Keratinocyte (primary cell): ENCODE data around the gene GCA. TPM values are rescaled to one million over a fixed set of nuclear protein-coding genes. Genes with fewer than 3 reads are reported as not detected.

ENCODE experiments used
- DNase-seq: peaks from one replicate; pipeline ENCODE4 v3.0.0-alpha.2; 2011; ENCODE audit warnings: low read depth, missing footprints, low spot score
- FAIRE-seq: peaks from 2 replicates; lab custom pipeline; 2011; peaks lifted over from hg19 to GRCh38; lab: Jason Lieb, UNC
- H2AFZ ChIP-seq: 2 replicates; pipeline ENCODE4 v1.6.0; 2012; ENCODE audit warnings: low read length, control low read depth, inconsistent platforms; ENCODE audit not compliant: control insufficient read depth
- H3K27ac ChIP-seq: 2 replicates; pipeline ENCODE4 v1.5.1; 2011; ENCODE audit warnings: low read length; ENCODE audit not compliant: control insufficient read depth, insufficient read depth
- H3K27me3 ChIP-seq: 3 replicates; pipeline ENCODE4 v1.6.0; 2011; ENCODE audit warnings: low read length; ENCODE audit not compliant: control insufficient read depth, insufficient read depth; ENCODE audit errors: extremely low read depth
- H3K36me3 ChIP-seq, 2 experiments: 2 replicates in 1 of 2; 3 replicates in 1 of 2; pipeline ENCODE4 v1.5.1; 2011; ENCODE audit warnings: low read length in 2 of 2, mild to moderate bottlenecking in 1 of 2; ENCODE audit not compliant: control insufficient read depth in 2 of 2, insufficient read depth in 2 of 2; ENCODE audit errors: extremely low read depth in 1 of 2
- H3K4me1 ChIP-seq: 3 replicates; pipeline ENCODE4 v1.5.1; 2011; ENCODE audit warnings: low read length; ENCODE audit not compliant: control insufficient read depth, insufficient read depth; ENCODE audit errors: extremely low read depth
- H3K4me2 ChIP-seq: 3 replicates; pipeline ENCODE4 v1.6.0; 2011; ENCODE audit warnings: low read depth, low read length; ENCODE audit not compliant: control insufficient read depth, insufficient read depth; ENCODE audit errors: extremely low read depth
- H3K4me3 ChIP-seq, 3 experiments: fragments of 200-600 bp in 1 of 3; sonication (generic) in 1 of 3; 2 replicates in 2 of 3; 3 replicates in 1 of 3; pipeline ENCODE4 v1.5.1; 2011 to 2016; ENCODE audit warnings: low read length in 3 of 3, mild to moderate bottlenecking in 3 of 3, control low read depth in 2 of 3, inconsistent platforms in 1 of 3, low read depth in 1 of 3, mixed read lengths in 1 of 3, mixed run types in 1 of 3, moderate library complexity in 1 of 3; ENCODE audit not compliant: control insufficient read depth in 2 of 3, insufficient read depth in 2 of 3; ENCODE audit errors: extremely low read depth in 1 of 3
- H3K79me2 ChIP-seq: 2 replicates; pipeline ENCODE4 v1.6.0; 2012; ENCODE audit warnings: low read length; ENCODE audit not compliant: control insufficient read depth, insufficient read depth
- H3K9ac ChIP-seq: 3 replicates; pipeline ENCODE4 v1.6.0; 2011; ENCODE audit warnings: low read length; ENCODE audit not compliant: control insufficient read depth, insufficient read depth; ENCODE audit errors: extremely low read depth
- H3K9me1 ChIP-seq: 3 replicates; pipeline ENCODE4 v1.6.0; 2011; ENCODE audit warnings: low read length; ENCODE audit not compliant: control insufficient read depth, insufficient read depth; ENCODE audit errors: extremely low read depth
- H3K9me3 ChIP-seq: 2 replicates; pipeline ENCODE4 v1.5.1; 2012; ENCODE audit warnings: low read depth, low read length; ENCODE audit not compliant: control insufficient read depth
- H4K20me1 ChIP-seq: 3 replicates; pipeline ENCODE4 v1.6.0; 2011; ENCODE audit warnings: low read length; ENCODE audit not compliant: control insufficient read depth, insufficient read depth; ENCODE audit errors: extremely low read depth
- CTCF ChIP-seq, 3 experiments: IDR thresholded peaks in 1 of 3; conservative IDR thresholded peaks in 1 of 3; optimal IDR thresholded peaks in 1 of 3; 2 replicates in 2 of 3; 3 replicates in 1 of 3; pipeline versions ENCODE3 to v1.5.1; 2011; ENCODE audit warnings: low read length in 3 of 3, mild to moderate bottlenecking in 3 of 3, moderate library complexity in 2 of 3, control low read depth in 1 of 3, inconsistent platforms in 1 of 3; ENCODE audit not compliant: insufficient read depth in 2 of 3; ENCODE audit errors: extremely low read depth in 1 of 3
- EZH2 ChIP-seq: IDR thresholded peaks from one replicate; pipeline ENCODE4 v1.6.1; 2012; ENCODE audit warnings: inconsistent platforms, mild to moderate bottlenecking, low read length, moderate library complexity
- dilution Hi-C: fragments of 300-500 bp; cut with MboI; formaldehyde crosslinking; loops from one replicate; pipeline ENCODE4 v1.7.0; 2020; ENCODE audit warnings: low sequenced_read_pairs; ENCODE audit not compliant: extremely low pct_ligation_motif_present
- polyA plus RNA-seq, 5 experiments: library from polyadenylated mRNA; depleted of rRNA in 3 of 5; stranded (reverse) in 3 of 5; stranded (forward) in 1 of 5; unstranded in 1 of 5; fragments of >200 nt; gene quantifications; 1 replicate in 1 of 5; 2 replicates in 3 of 5; 3 replicates in 1 of 5; pipeline versions ENCODE4 v1.2.1 to v1.2.3, GENCODE V29; 2011 to 2012; ENCODE audit warnings: missing spikeins in 2 of 5, low read depth in 1 of 5, low replicate concordance in 1 of 5

Gene GCA
- polyA plus RNA-seq, 1 donor (not counting 4 experiments of a cell fraction or from before 2014, with no cell fraction given), result 10.0 TPM

GRCh38 chr2:162337868-162338267, 6.1 kb upstream of the GCA start:
- H3K4me2 ChIP-seq, result no peak overlapping the region
- dilution Hi-C loops, result no loop called here
- TF ChIP-seq EZH2, result no peak
- no peak for TF ChIP-seq CTCF (optimal IDR thresholded peaks at IDR 0.05 in 1 of 3, IDR thresholded peaks at IDR 0.05 in 1 of 3, conservative IDR thresholded peaks at IDR 0.05 in 1 of 3; ENCODE audit: extremely low read depth in 1 of 3, insufficient read depth in 2 of 3, low read length in 3 of 3)
- DNase-seq (no peak), FAIRE-seq (no peak)
- no peaks in the 10 kb centered on the region for H3K79me2 ChIP-seq
- no peaks in the 10 kb centered on the region for H4K20me1 ChIP-seq
- no peak overlapping the region for H3K4me3 ChIP-seq
- H3K27ac ChIP-seq, result no peak overlapping the region
- H3K36me3 ChIP-seq, result no peaks in the 10 kb centered on the region
- no peaks in the 10 kb centered on the region for H3K9me1 ChIP-seq
- H3K4me1 ChIP-seq, result no peaks in the 10 kb centered on the region
- H3K9me3 ChIP-seq, result no peaks in the 10 kb centered on the region
- no peak overlapping the region for H2AFZ ChIP-seq
- no peaks in the 10 kb centered on the region for H3K27me3 ChIP-seq
- H3K9ac ChIP-seq, result no peak overlapping the region

- H3K79me2 ChIP-seq, result no peaks in the 10 kb centered on the region
- H3K9ac ChIP-seq, result no peak overlapping the region
- no peaks in the 10 kb centered on the region for H3K36me3 ChIP-seq
- no peaks in the 10 kb centered on the region for H3K9me3 ChIP-seq
- peaks cover 4% of the 10 kb centered on the region for H3K4me1 ChIP-seq
- TF ChIP-seq CTCF (optimal IDR thresholded peaks at IDR 0.05 in 1 of 3, IDR thresholded peaks at IDR 0.05 in 1 of 3, conservative IDR thresholded peaks at IDR 0.05 in 1 of 3; ENCODE audit: extremely low read depth in 1 of 3, insufficient read depth in 2 of 3, low read length in 3 of 3), result no peak
- no peak for TF ChIP-seq EZH2
- DNase-seq (no peak), FAIRE-seq (no peak)
- no peak overlapping the region for H3K4me3 ChIP-seq
- dilution Hi-C loops, result no loop called here
- no peak overlapping the region for H3K4me2 ChIP-seq
- no peak overlapping the region for H2AFZ ChIP-seq
- H3K9me1 ChIP-seq, result no peaks in the 10 kb centered on the region
- H4K20me1 ChIP-seq, result no peaks in the 10 kb centered on the region
- H3K27me3 ChIP-seq, result no peaks in the 10 kb centered on the region
- no peak overlapping the region for H3K27ac ChIP-seq
Measured at GRCh38 chr2:162340822-162341221, 3.1 kb upstream of the GCA start.
